ENCODE measurements around the gene CTPS2. TPM values are rescaled to one million over a fixed set of nuclear protein-coding genes. Genes with fewer than 3 reads are reported as not detected.

Gene CTPS2
- total and polyA plus RNA-seq, 2 donors (not counting 3 experiments of a cell fraction or from before 2014, with no cell fraction given): 7.4 to 15.7 TPM

GRCh38 chrX:16646366-16647138, 65.9 kb downstream of the CTPS2 start:
- Histone ChIP-seq H2AFZ (ENCODE audit: low read depth, low read length) (no peak overlapping the region), H3K27ac (ENCODE audit: insufficient read depth, low read depth, low read length) (no peak overlapping the region), H4K20me1 (replicated peaks; ENCODE audit: control insufficient read depth, extremely low read depth, insufficient read depth, low read length) (no peaks in the 10 kb centered on the region), H3K4me1 (ENCODE audit: control insufficient read depth, extremely low read depth, insufficient read depth, low read length) (no peaks in the 10 kb centered on the region), H3K9me1 (replicated peaks; ENCODE audit: control insufficient read depth, extremely low read depth, insufficient read depth, low read length) (no peaks in the 10 kb centered on the region), H3K36me3 (ENCODE audit: control insufficient read depth in 2 of 2, extremely low read depth in 1 of 2, insufficient read depth in 2 of 2, low read length in 2 of 2) (no peaks in the 10 kb centered on the region), H3K27me3 (ENCODE audit: control insufficient read depth in 2 of 2, insufficient read depth in 2 of 2, low read length in 2 of 2) (no peaks in the 10 kb centered on the region), H3K9ac (replicated peaks; ENCODE audit: extremely low read depth, insufficient read depth, low read length) (no peak overlapping the region), H3K4me3 (replicated peaks in 1 of 3; ENCODE audit: insufficient read depth in 1 of 3, low read depth in 1 of 3, low read length in 3 of 3) (no peak overlapping the region), H3K9me3 (replicated peaks; ENCODE audit: control insufficient read depth, insufficient read depth, low read length) (no peaks in the 10 kb centered on the region), H3K4me2 (ENCODE audit: insufficient read depth, low read length) (no peak overlapping the region), H3K79me2 (ENCODE audit: control insufficient read depth, insufficient read depth, low read length) (no peaks in the 10 kb centered on the region)
- ChIA-PET CTCF (no interaction called here), POLR2A (no interaction called here)
- FAIRE-seq: no peak
- intact Hi-C loops (cut with micrococcal nuclease): no loop called here
- TF ChIP-seq, protein P1, sequence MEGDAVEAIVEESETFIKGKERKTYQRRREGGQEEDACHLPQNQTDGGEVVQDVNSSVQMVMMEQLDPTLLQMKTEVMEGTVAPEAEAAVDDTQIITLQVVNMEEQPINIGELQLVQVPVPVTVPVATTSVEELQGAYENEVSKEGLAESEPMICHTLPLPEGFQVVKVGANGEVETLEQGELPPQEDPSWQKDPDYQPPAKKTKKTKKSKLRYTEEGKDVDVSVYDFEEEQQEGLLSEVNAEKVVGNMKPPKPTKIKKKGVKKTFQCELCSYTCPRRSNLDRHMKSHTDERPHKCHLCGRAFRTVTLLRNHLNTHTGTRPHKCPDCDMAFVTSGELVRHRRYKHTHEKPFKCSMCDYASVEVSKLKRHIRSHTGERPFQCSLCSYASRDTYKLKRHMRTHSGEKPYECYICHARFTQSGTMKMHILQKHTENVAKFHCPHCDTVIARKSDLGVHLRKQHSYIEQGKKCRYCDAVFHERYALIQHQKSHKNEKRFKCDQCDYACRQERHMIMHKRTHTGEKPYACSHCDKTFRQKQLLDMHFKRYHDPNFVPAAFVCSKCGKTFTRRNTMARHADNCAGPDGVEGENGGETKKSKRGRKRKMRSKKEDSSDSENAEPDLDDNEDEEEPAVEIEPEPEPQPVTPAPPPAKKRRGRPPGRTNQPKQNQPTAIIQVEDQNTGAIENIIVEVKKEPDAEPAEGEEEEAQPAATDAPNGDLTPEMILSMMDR (IDR thresholded peaks at IDR 0.05; ENCODE audit: extremely low read depth in 1 of 2, insufficient read depth in 1 of 2, low read depth in 1 of 2, low read length in 2 of 2): no peak
- TF ChIP-seq EZH2 (IDR thresholded peaks at IDR 0.05; ENCODE audit: borderline replicate concordance, low read depth, low read length, severe bottlenecking) (no peak), FOS (IDR thresholded peaks at IDR 0.05; ENCODE audit: borderline replicate concordance, insufficient read depth, low read length) (no peak), POLR2AphosphoS5 (IDR thresholded peaks at IDR 0.05; ENCODE audit: insufficient read depth, low read depth, low read length) (no peak), MYC (IDR thresholded peaks at IDR 0.05; ENCODE audit: low read depth, low read length) (no peak), GATA2 (IDR thresholded peaks at IDR 0.05; ENCODE audit: insufficient read depth, insufficient read length, low read depth, low read length) (no peak), JUN (IDR thresholded peaks at IDR 0.05; ENCODE audit: borderline replicate concordance, insufficient read depth, insufficient read length, low read depth) (no peak), POLR2A (IDR thresholded peaks at IDR 0.05; ENCODE audit: low read depth, low read length) (no peak)
- DNase-seq (ENCODE audit: low read depth, low spot score): no peak
- BruUV-seq (replicated peaks): no TSS peak
- dilution Hi-C loops (cut with MboI; ENCODE audit: extremely low pct_ligation_motif_present, low sequenced_read_pairs): no loop called here

All from endothelial cell of umbilical vein (primary cell).